IPS-NIHi7 (cell line): ENCODE results near the gene FBXO40.

Experiments
- DNase-seq: peaks from one replicate; pipeline ENCODE4 v3.0.0; 2012; ENCODE audit warnings: mixed read lengths; ENCODE audit errors: extremely low spot score

Gene FBXO40

GRCh38 chr3:121661376-121661775 is 68.2 kb downstream of the FBXO40 start:
- DNase-seq = peak; percentile 7

GRCh38 chr3:121662742-121663141 is 69.6 kb downstream of the FBXO40 start:
- no peak for DNase-seq

- DNase-seq = peak; percentile 6
These were observed 70.1 kb downstream of the FBXO40 start for GRCh38 chr3:121663171-121663847.

GRCh38 chr3:121665488-121665887 is 72.3 kb downstream of the FBXO40 start:
- DNase-seq = no peak

- no peak for DNase-seq
These were observed 74.2 kb downstream of the FBXO40 start for GRCh38 chr3:121667333-121667732.

- DNase-seq = no peak
These were observed 77.5 kb downstream of the FBXO40 start for GRCh38 chr3:121670676-121671075.

- no peak for DNase-seq
These were observed 84.0 kb downstream of the FBXO40 start for GRCh38 chr3:121677141-121677540.
